AG04449 (cell line): ENCODE results near the gene ASCL2.
"Not testable (repeated sequence)": the region's sequence is repeated elsewhere in the genome, so short reads cannot be mapped to it uniquely, and the experiment has no call there.

Experiments
- CTCF ChIA-PET: fragments of 350-600 bp; formaldehyde crosslinking; extraction: SDS; loops from one replicate; lab custom pipeline; 2021; ENCODE audit warnings: antibody characterized with exemption; lab: Yijun Ruan, JAX
- POLR2A ChIA-PET: fragments of 400-600, 350-600 bp; formaldehyde crosslinking; extraction: SDS; loops from one replicate; lab custom pipeline; 2020; ENCODE audit warnings: antibody characterized with exemption, inconsistent platforms; lab: Yijun Ruan, JAX
- DNase-seq: peaks from one replicate; pipeline ENCODE4 v3.0.0-alpha.2; 2010; ENCODE audit warnings: low read depth, low spot score
- H3K4me3 ChIP-seq: 2 replicates; pipeline ENCODE4 v1.5.1; 2011; ENCODE audit warnings: low read depth, mild to moderate bottlenecking, control low read depth, low read length
- TF ChIP-seq, protein P1 (sequence below): IDR thresholded peaks from one replicate; pipeline ENCODE4 v1.5.1; 2011; ENCODE audit warnings: mild to moderate bottlenecking, moderate library complexity, low read length, control low read depth, inconsistent platforms; ENCODE audit not compliant: insufficient read depth; ENCODE audit errors: missing control alignments

The ASCL2 gene

GRCh38 chr11:2248762-2249161 is 21.6 kb downstream of the ASCL2 start:
- no peak overlapping the region for H3K4me3 ChIP-seq
- no peak for DNase-seq
- CTCF ChIA-PET = no interaction called here
- POLR2A ChIA-PET = no interaction called here
- TF ChIP-seq, protein P1, sequence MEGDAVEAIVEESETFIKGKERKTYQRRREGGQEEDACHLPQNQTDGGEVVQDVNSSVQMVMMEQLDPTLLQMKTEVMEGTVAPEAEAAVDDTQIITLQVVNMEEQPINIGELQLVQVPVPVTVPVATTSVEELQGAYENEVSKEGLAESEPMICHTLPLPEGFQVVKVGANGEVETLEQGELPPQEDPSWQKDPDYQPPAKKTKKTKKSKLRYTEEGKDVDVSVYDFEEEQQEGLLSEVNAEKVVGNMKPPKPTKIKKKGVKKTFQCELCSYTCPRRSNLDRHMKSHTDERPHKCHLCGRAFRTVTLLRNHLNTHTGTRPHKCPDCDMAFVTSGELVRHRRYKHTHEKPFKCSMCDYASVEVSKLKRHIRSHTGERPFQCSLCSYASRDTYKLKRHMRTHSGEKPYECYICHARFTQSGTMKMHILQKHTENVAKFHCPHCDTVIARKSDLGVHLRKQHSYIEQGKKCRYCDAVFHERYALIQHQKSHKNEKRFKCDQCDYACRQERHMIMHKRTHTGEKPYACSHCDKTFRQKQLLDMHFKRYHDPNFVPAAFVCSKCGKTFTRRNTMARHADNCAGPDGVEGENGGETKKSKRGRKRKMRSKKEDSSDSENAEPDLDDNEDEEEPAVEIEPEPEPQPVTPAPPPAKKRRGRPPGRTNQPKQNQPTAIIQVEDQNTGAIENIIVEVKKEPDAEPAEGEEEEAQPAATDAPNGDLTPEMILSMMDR = no peak

DNA sequence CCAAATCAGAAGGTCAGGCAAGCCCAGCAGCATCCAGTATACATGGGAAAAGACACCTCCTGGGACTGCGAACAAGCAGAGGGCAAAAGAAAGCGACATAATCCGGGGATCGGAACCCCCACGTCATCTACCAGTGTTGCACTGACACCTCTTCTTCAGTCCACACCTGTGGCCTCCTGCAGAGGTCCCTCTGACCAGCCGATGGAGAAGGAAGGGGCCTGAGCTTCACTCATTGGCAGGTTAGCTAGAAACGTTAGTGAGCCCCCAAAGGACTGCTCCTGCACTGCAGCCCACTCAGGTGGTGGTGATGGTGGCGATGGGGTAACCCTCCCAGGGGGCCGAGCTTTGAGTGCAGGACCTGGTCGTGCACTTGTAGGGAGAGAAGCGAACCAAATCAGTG is 22.1 kb downstream of the ASCL2 start:
- no peak overlapping the region for H3K4me3 ChIP-seq
- ChIA-PET CTCF (no interaction called here), POLR2A (no interaction called here)
- TF ChIP-seq, protein P1 = no peak
- no peak for DNase-seq

- ChIA-PET POLR2A (no interaction called here), CTCF (no interaction called here)
- H3K4me3 ChIP-seq = no peak overlapping the region
- TF ChIP-seq, protein P1 = no peak
- no peak for DNase-seq
Observed at GRCh38 chr11:2247496-2247895, 22.9 kb downstream of the ASCL2 start.

GRCh38 chr11:2240834-2241233 is 29.6 kb downstream of the ASCL2 start:
- H3K4me3 ChIP-seq = no peak overlapping the region
- ChIA-PET POLR2A (no interaction called here), CTCF (no interaction called here)
- DNase-seq = no peak
- TF ChIP-seq, protein P1 = no peak

- no peak overlapping the region for H3K4me3 ChIP-seq
- ChIA-PET CTCF (no interaction called here), POLR2A (no interaction called here)
- no peak for DNase-seq
- TF ChIP-seq, protein P1 = no peak
Observed at GRCh38 chr11:2237457-2238238, 32.7 kb downstream of the ASCL2 start.

DNA sequence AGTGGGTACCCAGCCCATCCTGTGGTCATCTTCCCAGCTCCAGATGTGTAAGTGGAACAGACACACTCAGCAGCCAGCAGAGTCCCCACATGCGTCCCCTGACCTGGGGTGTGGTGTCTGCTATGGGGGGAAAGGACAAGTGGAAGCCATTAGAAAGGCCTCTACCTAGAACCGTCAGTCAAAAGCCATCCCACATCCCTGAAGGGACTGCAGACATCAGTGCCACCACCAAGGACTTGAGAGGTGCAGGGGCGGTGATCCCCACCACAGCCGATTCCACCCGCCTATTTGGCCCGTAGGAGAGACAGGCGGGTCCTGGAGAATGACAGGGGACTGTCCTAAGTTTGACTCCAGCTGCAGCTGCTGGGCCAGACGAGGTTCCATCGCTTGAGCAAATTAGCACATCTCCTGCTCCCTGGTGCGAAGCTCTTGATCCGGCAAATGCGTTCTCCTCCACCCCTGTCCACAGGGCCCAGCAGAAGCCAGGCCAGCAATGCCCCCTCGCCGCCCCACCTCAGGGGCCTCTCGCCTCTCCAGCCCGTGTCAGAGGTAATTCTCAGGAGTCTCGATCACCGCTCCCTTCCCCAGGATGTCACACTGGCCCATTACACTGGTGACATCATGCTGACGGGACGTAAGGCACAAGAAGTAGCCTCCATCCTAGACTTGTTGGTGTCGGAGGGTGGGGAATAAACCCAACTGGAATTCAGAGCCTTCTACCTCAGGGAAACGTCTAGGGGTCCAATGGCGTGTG is 33.8 kb downstream of the ASCL2 start:
- POLR2A ChIA-PET, H3K4me3 ChIP-seq, CTCF ChIA-PET, DNase-seq: not testable (repeated sequence)
